Measurements from ENCODE around the gene PRC1. TPM values are rescaled to one million over a fixed set of nuclear protein-coding genes. Genes with fewer than 3 reads are reported as not detected.
A peak's percentile ranks its signal among the peaks of the same experiment; 100 is the strongest.

PRC1 gene
- total and polyA plus RNA-seq, 2 of the 13 experiments (the other 11 are each of a cell fraction or from before 2014, with no cell fraction given): 137 to 162 TPM

GRCh38 chr15:91022075-91022831 is 27.9 kb upstream of the PRC1 start, which contains the start of gene VPS33B (continued):
- TF ChIP-seq ZNF574 (CRISPR knock-in tag; IDR thresholded peaks at IDR 0.05) (peak; percentile 95), ELF1 (CRISPR knock-in tag; IDR thresholded peaks at IDR 0.05) (peak; percentile 98), ZNF224 (CRISPR knock-in tag; IDR thresholded peaks at IDR 0.05) (0 out of 2 replicates have a peak, but pooled peaks have one; percentile 63), ASH2L (IDR thresholded peaks at IDR 0.05; ENCODE audit: insufficient read length, low read depth, low read length) (peak; percentile 79), CSRNP1 (CRISPR knock-in tag; IDR thresholded peaks at IDR 0.05) (no peak), ZNF567 (CRISPR knock-in tag; IDR thresholded peaks at IDR 0.05; ENCODE audit: borderline replicate concordance) (0 out of 2 replicates have a peak, but pooled peaks have one; percentile 20), CREM (IDR thresholded peaks at IDR 0.05) (peak; percentile 54; the same call in 1 of the 2 replicates), CREM (CRISPR knock-in tag; IDR thresholded peaks at IDR 0.05) (no peak), HES4 (CRISPR knock-in tag; IDR thresholded peaks at IDR 0.05; ENCODE audit: borderline replicate concordance) (no peak), ZNF350 (CRISPR knock-in tag; IDR thresholded peaks at IDR 0.05; ENCODE audit: borderline replicate concordance, low read depth) (peak; percentile 76), ZNF777 (CRISPR knock-in tag; IDR thresholded peaks at IDR 0.05) (peak; percentile 26; the same call in 1 of the 2 replicates)
- TF ChIP-seq, protein P1, sequence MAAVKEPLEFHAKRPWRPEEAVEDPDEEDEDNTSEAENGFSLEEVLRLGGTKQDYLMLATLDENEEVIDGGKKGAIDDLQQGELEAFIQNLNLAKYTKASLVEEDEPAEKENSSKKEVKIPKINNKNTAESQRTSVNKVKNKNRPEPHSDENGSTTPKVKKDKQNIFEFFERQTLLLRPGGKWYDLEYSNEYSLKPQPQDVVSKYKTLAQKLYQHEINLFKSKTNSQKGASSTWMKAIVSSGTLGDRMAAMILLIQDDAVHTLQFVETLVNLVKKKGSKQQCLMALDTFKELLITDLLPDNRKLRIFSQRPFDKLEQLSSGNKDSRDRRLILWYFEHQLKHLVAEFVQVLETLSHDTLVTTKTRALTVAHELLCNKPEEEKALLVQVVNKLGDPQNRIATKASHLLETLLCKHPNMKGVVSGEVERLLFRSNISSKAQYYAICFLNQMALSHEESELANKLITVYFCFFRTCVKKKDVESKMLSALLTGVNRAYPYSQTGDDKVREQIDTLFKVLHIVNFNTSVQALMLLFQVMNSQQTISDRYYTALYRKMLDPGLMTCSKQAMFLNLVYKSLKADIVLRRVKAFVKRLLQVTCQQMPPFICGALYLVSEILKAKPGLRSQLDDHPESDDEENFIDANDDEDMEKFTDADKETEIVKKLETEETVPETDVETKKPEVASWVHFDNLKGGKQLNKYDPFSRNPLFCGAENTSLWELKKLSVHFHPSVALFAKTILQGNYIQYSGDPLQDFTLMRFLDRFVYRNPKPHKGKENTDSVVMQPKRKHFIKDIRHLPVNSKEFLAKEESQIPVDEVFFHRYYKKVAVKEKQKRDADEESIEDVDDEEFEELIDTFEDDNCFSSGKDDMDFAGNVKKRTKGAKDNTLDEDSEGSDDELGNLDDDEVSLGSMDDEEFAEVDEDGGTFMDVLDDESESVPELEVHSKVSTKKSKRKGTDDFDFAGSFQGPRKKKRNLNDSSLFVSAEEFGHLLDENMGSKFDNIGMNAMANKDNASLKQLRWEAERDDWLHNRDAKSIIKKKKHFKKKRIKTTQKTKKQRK (IDR thresholded peaks at IDR 0.05; ENCODE audit: low read length): no peak
- TF ChIP-seq, protein P2, sequence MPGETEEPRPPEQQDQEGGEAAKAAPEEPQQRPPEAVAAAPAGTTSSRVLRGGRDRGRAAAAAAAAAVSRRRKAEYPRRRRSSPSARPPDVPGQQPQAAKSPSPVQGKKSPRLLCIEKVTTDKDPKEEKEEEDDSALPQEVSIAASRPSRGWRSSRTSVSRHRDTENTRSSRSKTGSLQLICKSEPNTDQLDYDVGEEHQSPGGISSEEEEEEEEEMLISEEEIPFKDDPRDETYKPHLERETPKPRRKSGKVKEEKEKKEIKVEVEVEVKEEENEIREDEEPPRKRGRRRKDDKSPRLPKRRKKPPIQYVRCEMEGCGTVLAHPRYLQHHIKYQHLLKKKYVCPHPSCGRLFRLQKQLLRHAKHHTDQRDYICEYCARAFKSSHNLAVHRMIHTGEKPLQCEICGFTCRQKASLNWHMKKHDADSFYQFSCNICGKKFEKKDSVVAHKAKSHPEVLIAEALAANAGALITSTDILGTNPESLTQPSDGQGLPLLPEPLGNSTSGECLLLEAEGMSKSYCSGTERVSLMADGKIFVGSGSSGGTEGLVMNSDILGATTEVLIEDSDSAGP (CRISPR knock-in tag; IDR thresholded peaks at IDR 0.05; ENCODE audit: borderline replicate concordance): peak; percentile 70; the same call in 1 of the 2 replicates
- TF ChIP-seq, protein P3, sequence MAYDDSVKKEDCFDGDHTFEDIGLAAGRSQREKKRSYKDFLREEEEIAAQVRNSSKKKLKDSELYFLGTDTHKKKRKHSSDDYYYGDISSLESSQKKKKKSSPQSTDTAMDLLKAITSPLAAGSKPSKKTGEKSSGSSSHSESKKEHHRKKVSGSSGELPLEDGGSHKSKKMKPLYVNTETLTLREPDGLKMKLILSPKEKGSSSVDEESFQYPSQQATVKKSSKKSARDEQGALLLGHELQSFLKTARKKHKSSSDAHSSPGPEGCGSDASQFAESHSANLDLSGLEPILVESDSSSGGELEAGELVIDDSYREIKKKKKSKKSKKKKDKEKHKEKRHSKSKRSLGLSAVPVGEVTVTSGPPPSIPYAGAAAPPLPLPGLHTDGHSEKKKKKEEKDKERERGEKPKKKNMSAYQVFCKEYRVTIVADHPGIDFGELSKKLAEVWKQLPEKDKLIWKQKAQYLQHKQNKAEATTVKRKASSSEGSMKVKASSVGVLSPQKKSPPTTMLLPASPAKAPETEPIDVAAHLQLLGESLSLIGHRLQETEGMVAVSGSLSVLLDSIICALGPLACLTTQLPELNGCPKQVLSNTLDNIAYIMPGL (CRISPR knock-in tag; IDR thresholded peaks at IDR 0.05; ENCODE audit: borderline replicate concordance in 1 of 2, low read depth in 1 of 2): peak; percentile 49 to 73; a peak in 3 of 4 replicates

Measured in HepG2 (cell line).